Kidney (tissue), 14 donors: ENCODE measurements around the gene CTDSP1. TPM values are rescaled to one million over a fixed set of nuclear protein-coding genes. Genes with fewer than 3 reads are reported as not detected.

Experiments used
- DNase-seq, 5 donors: peaks; one replicate each; pipeline ENCODE4 v3.0.0-alpha.2; 2013 to 2020
- FAIRE-seq: peaks from 2 replicates; lab custom pipeline; 2012; peaks lifted over from hg19 to GRCh38; lab: Jason Lieb, UNC
- H3K27ac ChIP-seq, 2 donors: one replicate each; pipeline ENCODE4 v1.7.0; 2013; ENCODE audit warnings: low read depth in 2 of 2, low read length in 2 of 2, inconsistent platforms in 1 of 2
- H3K27me3 ChIP-seq: one replicate; pipeline ENCODE4 v1.7.1; 2013; ENCODE audit warnings: low read length, inconsistent platforms; ENCODE audit not compliant: control insufficient read depth, insufficient read depth
- H3K36me3 ChIP-seq, 3 donors: one replicate each; pipeline versions ENCODE4 v1.7.0 to v1.7.1; 2013; ENCODE audit warnings: low read length in 3 of 3, control low read depth in 1 of 3, inconsistent platforms in 1 of 3; ENCODE audit not compliant: insufficient read depth in 3 of 3, control insufficient read depth in 2 of 3
- H3K4me1 ChIP-seq, 3 donors: one replicate each; pipeline versions ENCODE4 v1.7.0 to v1.7.1; 2013; ENCODE audit warnings: low read length in 3 of 3, inconsistent platforms in 1 of 3, low read depth in 1 of 3; ENCODE audit not compliant: control insufficient read depth in 2 of 3, insufficient read depth in 2 of 3
- H3K4me3 ChIP-seq, 3 donors: one replicate each; pipeline versions ENCODE4 v1.7.0 to v1.8.1; 2013; ENCODE audit warnings: low read length in 3 of 3, control low read depth in 1 of 3, inconsistent platforms in 1 of 3
- H3K9ac ChIP-seq, 3 donors: one replicate each; pipeline versions ENCODE4 v1.7.0 to v1.7.1; 2013; ENCODE audit warnings: low read length in 3 of 3, control low read depth in 1 of 3, inconsistent platforms in 1 of 3
- H3K9me3 ChIP-seq, 3 donors: one replicate each; pipeline versions ENCODE4 v1.7.0 to v1.7.1; 2013; ENCODE audit warnings: low read length in 3 of 3, control low read depth in 1 of 3, inconsistent platforms in 1 of 3; ENCODE audit not compliant: control insufficient read depth in 2 of 3, insufficient read depth in 1 of 3
- CTCF ChIP-seq: IDR thresholded peaks from 3 replicates; pipeline ENCODE4 v1.5.1; 2012; ENCODE audit warnings: mild to moderate bottlenecking, moderate library complexity, borderline replicate concordance; ENCODE audit not compliant: insufficient read depth; ENCODE audit errors: extremely low read depth
- intact Hi-C: fragments of 100-400 bp; cut with DNase I; formaldehyde crosslinking; loops from one replicate; pipeline ENCODE4 v1.11.1; 2022
- polyA plus RNA-seq: library from polyadenylated mRNA; stranded (reverse); fragments of 350-450 nt; fragmentation: Illumina TruSeq; extraction: RNeasy Lipid Tissue Mini Kit (QIAGEN cat#74804); gene quantifications from one replicate; pipeline ENCODE4 v1.2.3, GENCODE V29; 2014; ENCODE audit warnings: low read depth, low replicate concordance; ENCODE audit not compliant: insufficient read depth
- total RNA-seq: library from RNA; stranded (reverse); fragmentation: NEBNext Ultra II Directional; extraction: Animal tissue kit (Norgen Biotek cat#: 25700); gene quantifications from one replicate; pipeline ENCODE4 v1.2.1, GENCODE V29; 2021
- donor health status: control.
- donor health status: control.
- donor health status: control.
- donor health status: control.
- donor health status: control.
- donor health status: DM: yes; HTN: yes; CAD: no.
- donor health status: Normal renal cell carcinoma (clear cell type).

CTDSP1 gene
- total and polyA plus RNA-seq, 2 donors from 2014 or later, result 118 to 196 TPM

GRCh38 chr2:218401890-218402289 lies 2.2 kb downstream of the CTDSP1 start:
- Histone ChIP-seq H3K4me3 (peak overlapping the region in 1 of 3 donors; percentile 76), H3K27ac (peak overlapping the region in 1 of 2 donors; percentile 32), H3K9me3 (no peaks in the 10 kb centered on the region), H3K9ac (peak overlapping the region in 1 of 3 donors; percentile 78), H3K27me3 (no peaks in the 10 kb centered on the region), H3K4me1 (peaks cover 0 to 39% (median 22%) of the 10 kb centered on the region in 3 donors), H3K36me3 (peaks cover 0 to 13% (median 2%) of the 10 kb centered on the region in 3 donors)
- FAIRE-seq, result no peak
- TF ChIP-seq CTCF, result no peak
- intact Hi-C loops, result no loop called here
- DNase-seq, result peak in 1 of 5 donors; percentile 81

- Histone ChIP-seq H3K9me3 (no peaks in the 10 kb centered on the region), H3K9ac (peak overlapping the region in 1 of 3 donors; percentile 78), H3K27ac (peak overlapping the region in 1 of 2 donors; percentile 43), H3K36me3 (peaks cover 0 to 13% (median 2%) of the 10 kb centered on the region in 3 donors), H3K4me3 (peak overlapping the region in 1 of 3 donors; percentile 76), H3K27me3 (no peaks in the 10 kb centered on the region), H3K4me1 (peaks cover 2 to 39% (median 21%) of the 10 kb centered on the region in 3 donors)
- no peak for TF ChIP-seq CTCF
- FAIRE-seq (no peak), DNase-seq (peak in 1 of 5 donors; percentile 75)
- intact Hi-C loops, result no loop called here
These were observed 2.8 kb downstream of the CTDSP1 start for GRCh38 chr2:218402491-218402901.

GRCh38 chr2:218402911-218403411 lies 3.3 kb downstream of the CTDSP1 start:
- H3K4me3 ChIP-seq, result no peak overlapping the region
- H3K27me3 ChIP-seq, result no peaks in the 10 kb centered on the region
- H3K27ac ChIP-seq, result peak overlapping the region in 1 of 2 donors; percentile 43
- H3K9ac ChIP-seq, result no peak overlapping the region
- peak in 2 of 5 donors; percentile 51 to 82 for DNase-seq
- intact Hi-C loops, result no loop called here
- no peaks in the 10 kb centered on the region for H3K9me3 ChIP-seq
- peaks cover 0 to 13% (median 2%) of the 10 kb centered on the region in 3 donors for H3K36me3 ChIP-seq
- no peak for TF ChIP-seq CTCF
- no peak for FAIRE-seq
- peaks cover 2 to 34% (median 19%) of the 10 kb centered on the region in 3 donors for H3K4me1 ChIP-seq
